22Rv1 (cell line): ENCODE measurements around the gene TGIF1.
"Not testable (repeated sequence)": the region's sequence is repeated elsewhere in the genome, so short reads cannot be mapped to it uniquely, and the experiment has no call there.

Experiments
- H3K27ac ChIP-seq: fragments of 450-650 bp; 2 replicates; pipeline ENCODE4 v1.5.1; 2017
- ZFX ChIP-seq: fragments of 450-650 bp; IDR thresholded peaks from 2 replicates; pipeline ENCODE4 v1.6.1; 2017; ENCODE audit warnings: antibody characterized with exemption, borderline replicate concordance
- TF ChIP-seq, protein P1 (sequence below): fragments of 450-650 bp; IDR thresholded peaks from 2 replicates; pipeline ENCODE4 v1.5.1; 2017; ENCODE audit warnings: mild to moderate bottlenecking

Gene TGIF1

DNA sequence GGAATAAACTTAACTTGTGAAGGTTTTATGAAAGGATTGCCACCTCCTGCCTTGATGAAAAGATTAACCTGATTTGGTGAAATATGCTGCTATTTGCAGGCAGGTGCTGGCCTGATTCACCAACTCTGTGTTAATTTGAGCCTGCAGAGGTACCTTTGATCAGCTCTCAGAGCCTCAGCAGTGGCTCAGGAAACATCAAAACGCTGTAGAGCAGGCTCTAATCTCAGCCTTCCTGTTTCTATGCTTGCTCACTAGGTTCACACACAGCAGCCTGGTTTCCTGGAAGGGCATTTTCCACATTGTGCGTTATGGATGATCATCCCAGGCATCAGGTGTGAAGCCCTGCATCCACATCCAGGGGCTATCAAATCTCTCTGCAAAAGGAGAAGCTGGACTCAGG lies 16.9 kb downstream of the TGIF1 start:
- no peak for TF ChIP-seq ZFX
- TF ChIP-seq, protein P1, sequence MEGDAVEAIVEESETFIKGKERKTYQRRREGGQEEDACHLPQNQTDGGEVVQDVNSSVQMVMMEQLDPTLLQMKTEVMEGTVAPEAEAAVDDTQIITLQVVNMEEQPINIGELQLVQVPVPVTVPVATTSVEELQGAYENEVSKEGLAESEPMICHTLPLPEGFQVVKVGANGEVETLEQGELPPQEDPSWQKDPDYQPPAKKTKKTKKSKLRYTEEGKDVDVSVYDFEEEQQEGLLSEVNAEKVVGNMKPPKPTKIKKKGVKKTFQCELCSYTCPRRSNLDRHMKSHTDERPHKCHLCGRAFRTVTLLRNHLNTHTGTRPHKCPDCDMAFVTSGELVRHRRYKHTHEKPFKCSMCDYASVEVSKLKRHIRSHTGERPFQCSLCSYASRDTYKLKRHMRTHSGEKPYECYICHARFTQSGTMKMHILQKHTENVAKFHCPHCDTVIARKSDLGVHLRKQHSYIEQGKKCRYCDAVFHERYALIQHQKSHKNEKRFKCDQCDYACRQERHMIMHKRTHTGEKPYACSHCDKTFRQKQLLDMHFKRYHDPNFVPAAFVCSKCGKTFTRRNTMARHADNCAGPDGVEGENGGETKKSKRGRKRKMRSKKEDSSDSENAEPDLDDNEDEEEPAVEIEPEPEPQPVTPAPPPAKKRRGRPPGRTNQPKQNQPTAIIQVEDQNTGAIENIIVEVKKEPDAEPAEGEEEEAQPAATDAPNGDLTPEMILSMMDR = no peak
- H3K27ac ChIP-seq = no peak overlapping the region

DNA sequence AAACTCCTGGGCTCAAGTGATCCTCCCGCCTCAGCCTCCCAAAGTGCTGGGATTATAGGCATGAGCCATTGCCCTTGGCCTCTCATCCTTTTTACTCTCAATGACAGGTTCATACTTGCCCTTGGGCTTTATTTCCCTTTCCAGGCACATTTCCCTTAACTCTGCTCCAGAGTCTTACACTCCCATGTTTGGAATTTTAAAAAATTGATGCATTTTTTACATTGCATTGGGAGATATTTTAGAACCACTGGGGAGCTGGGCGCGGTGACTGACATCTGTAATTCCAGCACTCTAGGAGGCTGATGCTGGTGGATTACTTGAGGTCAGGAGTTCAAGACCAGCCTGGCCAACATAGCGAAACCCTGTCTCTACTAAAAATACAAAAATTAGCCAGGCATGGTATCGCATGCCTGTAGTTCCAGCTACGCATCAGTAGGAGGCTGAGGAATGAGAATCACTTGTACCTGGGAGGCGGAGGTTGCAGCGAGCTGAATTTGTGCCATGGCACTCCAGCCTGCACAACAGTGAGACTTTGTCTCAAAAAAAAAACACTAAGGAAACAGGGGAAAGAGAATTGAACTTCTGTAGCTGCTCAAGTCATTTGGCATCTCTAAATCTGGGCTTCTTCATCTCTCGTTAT lies 18.2 kb downstream of the TGIF1 start:
- TF ChIP-seq ZFX = no peak
- TF ChIP-seq, protein P1 = no peak
- no peak overlapping the region for H3K27ac ChIP-seq

GRCh38 chr18:3468833-3469232 lies 18.9 kb downstream of the TGIF1 start:
- no peak for TF ChIP-seq ZFX
- TF ChIP-seq, protein P1 = no peak
- H3K27ac ChIP-seq = no peak overlapping the region

DNA sequence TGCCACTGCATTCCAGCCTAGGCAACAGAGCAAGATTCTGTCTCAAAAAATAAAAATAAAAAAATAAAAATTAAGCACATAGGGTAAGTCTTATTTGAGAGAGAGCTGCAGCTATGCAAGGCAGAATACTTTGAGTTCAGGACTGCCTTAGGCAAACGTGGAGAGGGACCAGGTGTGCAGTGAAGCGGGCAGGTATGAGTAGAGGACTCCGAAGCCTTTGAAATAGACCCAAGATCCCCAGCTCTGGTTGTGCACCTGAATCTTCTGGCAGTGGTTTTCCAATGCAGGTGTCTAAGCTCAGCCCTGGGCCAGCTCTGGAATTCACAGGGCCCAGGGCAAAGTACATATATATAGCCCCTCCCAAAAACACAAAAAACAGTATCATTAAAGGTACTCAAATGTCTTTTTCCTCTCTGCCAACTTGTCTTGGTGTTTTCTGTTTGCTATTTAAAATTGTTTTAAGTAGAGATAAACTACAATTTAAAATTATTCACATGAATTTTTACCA lies 21.2 kb downstream of the TGIF1 start:
- no peak overlapping the region for H3K27ac ChIP-seq
- TF ChIP-seq, protein P1 = no peak
- TF ChIP-seq ZFX = no peak

GRCh38 chr18:3472121-3472520 lies 22.1 kb downstream of the TGIF1 start:
- H3K27ac ChIP-seq = not testable (repeated sequence)

DNA sequence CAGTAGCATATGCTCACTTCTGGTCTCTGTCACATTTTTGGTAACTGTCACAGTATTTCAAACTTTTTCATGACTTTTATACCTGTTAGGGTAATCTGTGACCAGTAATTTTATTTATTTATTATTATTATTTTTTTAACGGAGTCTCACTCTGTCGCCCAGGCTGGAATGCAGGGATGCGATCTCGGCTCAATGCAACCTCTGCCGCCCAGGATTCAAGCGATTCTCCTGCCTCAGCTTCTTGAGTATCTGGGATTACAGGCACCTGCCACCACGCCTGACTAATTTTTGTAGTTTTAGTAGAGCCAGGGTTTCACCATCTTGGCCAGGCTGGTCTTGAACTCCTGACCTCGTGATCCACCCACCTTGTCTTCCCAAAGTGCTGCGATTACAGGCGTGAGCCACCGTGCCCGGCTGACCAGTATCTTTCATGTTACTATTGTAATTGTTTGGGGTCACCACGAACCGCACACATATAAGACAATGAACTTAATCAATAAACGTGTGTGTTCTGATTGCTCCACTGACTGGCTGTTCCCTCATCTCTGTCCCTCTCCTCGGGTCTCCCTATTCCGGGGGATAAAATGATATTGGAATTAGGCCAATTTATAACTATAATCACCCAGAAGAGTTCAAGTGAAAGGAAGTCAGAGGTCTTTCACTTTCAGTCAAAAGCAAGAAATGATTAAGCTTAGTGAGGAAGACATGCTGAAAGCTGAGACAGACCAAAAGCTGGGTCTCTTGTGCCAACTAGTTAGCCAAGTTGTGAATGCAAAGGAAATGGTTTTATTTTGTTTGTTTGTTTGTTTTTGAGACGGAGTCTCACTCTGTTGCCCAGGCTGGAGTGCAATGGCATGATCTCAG lies 22.9 kb downstream of the TGIF1 start:
- no peak overlapping the region for H3K27ac ChIP-seq
- TF ChIP-seq, protein P1 = no peak
- TF ChIP-seq ZFX = no peak

GRCh38 chr18:3478262-3478978 lies 28.4 kb downstream of the TGIF1 start:
- TF ChIP-seq ZFX = no peak
- no peak overlapping the region for H3K27ac ChIP-seq

GRCh38 chr18:3479978-3480509 lies 30.1 kb downstream of the TGIF1 start:
- no peak overlapping the region for H3K27ac ChIP-seq
- TF ChIP-seq, protein P1 = no peak
- no peak for TF ChIP-seq ZFX
